Measurements from ENCODE around the gene FAM151A. TPM values are rescaled to one million over a fixed set of nuclear protein-coding genes. Genes with fewer than 3 reads are reported as not detected.

Gene FAM151A
- polyA plus RNA-seq, 1 donor from 2014 or later, result not detected

GRCh38 chr1:54597455-54598030 lies 25.8 kb downstream of the FAM151A start:
- Histone ChIP-seq H3K27me3 (ENCODE audit: insufficient read depth, low read depth, low read length) (no peaks in the 10 kb centered on the region), H4K20me1 (ENCODE audit: insufficient read depth) (no peaks in the 10 kb centered on the region), H3K79me2 (replicated peaks; ENCODE audit: insufficient read depth, low read length) (no peaks in the 10 kb centered on the region), H3K9me3 (ENCODE audit: low read length) (no peaks in the 10 kb centered on the region), H3F3A (ENCODE audit: insufficient read depth, low read length, poor library complexity, severe bottlenecking) (no peaks in the 10 kb centered on the region), H3K9me2 (ENCODE audit: insufficient read depth, low read length) (no peaks in the 10 kb centered on the region), H3K4me2 (ENCODE audit: low read length) (no peak overlapping the region), H3K36me3 (ENCODE audit: insufficient read depth, low read length) (no peaks in the 10 kb centered on the region), H3K9ac (ENCODE audit: low read length) (no peak overlapping the region), H3K27ac (ENCODE audit: low read length) (no peak overlapping the region), H2AFZ (ENCODE audit: low read depth, low read length) (no peak overlapping the region), H3K4me3 (ENCODE audit: low read length) (no peak overlapping the region)
- no peak for TF ChIP-seq TAF1 (IDR thresholded peaks at IDR 0.05; ENCODE audit: low read depth)
- TF ChIP-seq CTCF (IDR thresholded peaks at IDR 0.05; ENCODE audit: poor library complexity, severe bottlenecking), result no peak

- H3K36me3 ChIP-seq (ENCODE audit: insufficient read depth, low read length), result no peaks in the 10 kb centered on the region
Observed at GRCh38 chr1:54596756-54597155, 26.6 kb downstream of the FAM151A start.

GRCh38 chr1:54595956-54596498 lies 27.3 kb downstream of the FAM151A start:
- Histone ChIP-seq H3F3A (ENCODE audit: insufficient read depth, low read length, poor library complexity, severe bottlenecking) (no peaks in the 10 kb centered on the region), H3K27ac (ENCODE audit: low read length) (no peak overlapping the region), H2AFZ (ENCODE audit: low read depth, low read length) (no peak overlapping the region), H3K79me2 (replicated peaks; ENCODE audit: insufficient read depth, low read length) (no peaks in the 10 kb centered on the region), H3K36me3 (ENCODE audit: insufficient read depth, low read length) (no peaks in the 10 kb centered on the region), H3K4me2 (ENCODE audit: low read length) (no peak overlapping the region), H3K9me2 (ENCODE audit: insufficient read depth, low read length) (no peaks in the 10 kb centered on the region), H4K20me1 (ENCODE audit: insufficient read depth) (no peaks in the 10 kb centered on the region), H3K4me3 (ENCODE audit: low read length) (no peak overlapping the region), H3K27me3 (ENCODE audit: insufficient read depth, low read depth, low read length) (no peaks in the 10 kb centered on the region), H3K9me3 (ENCODE audit: low read length) (no peaks in the 10 kb centered on the region), H3K9ac (ENCODE audit: low read length) (no peak overlapping the region)
- no peak for TF ChIP-seq CTCF (IDR thresholded peaks at IDR 0.05; ENCODE audit: poor library complexity, severe bottlenecking)
- no peak for TF ChIP-seq POLR2AphosphoS5 (IDR thresholded peaks at IDR 0.05)
- no peak for TF ChIP-seq EP300 (conservative IDR thresholded peaks at IDR 0.05; ENCODE audit: poor library complexity, severe bottlenecking)
- TF ChIP-seq REST (IDR thresholded peaks at IDR 0.05; ENCODE audit: borderline replicate concordance), result no peak
- TF ChIP-seq SMC3 (conservative IDR thresholded peaks at IDR 0.05; ENCODE audit: poor library complexity), result no peak

More at GRCh38 chr1:54596756-54597155, 26.6 kb downstream of the FAM151A start:
- TF ChIP-seq REST (IDR thresholded peaks at IDR 0.05; ENCODE audit: borderline replicate concordance) (no peak), POLR2AphosphoS5 (IDR thresholded peaks at IDR 0.05) (no peak), TAF1 (IDR thresholded peaks at IDR 0.05; ENCODE audit: low read depth) (no peak)
- Histone ChIP-seq H4K20me1 (ENCODE audit: insufficient read depth) (no peaks in the 10 kb centered on the region), H3K4me2 (ENCODE audit: low read length) (no peak overlapping the region), H3K9me2 (ENCODE audit: insufficient read depth, low read length) (no peaks in the 10 kb centered on the region), H3K9ac (ENCODE audit: low read length) (no peak overlapping the region), H3F3A (ENCODE audit: insufficient read depth, low read length, poor library complexity, severe bottlenecking) (no peaks in the 10 kb centered on the region), H3K9me3 (ENCODE audit: low read length) (no peaks in the 10 kb centered on the region), H3K79me2 (replicated peaks; ENCODE audit: insufficient read depth, low read length) (no peaks in the 10 kb centered on the region), H2AFZ (ENCODE audit: low read depth, low read length) (no peak overlapping the region), H3K4me3 (ENCODE audit: low read length) (no peak overlapping the region), H3K27ac (ENCODE audit: low read length) (no peak overlapping the region), H3K27me3 (ENCODE audit: insufficient read depth, low read depth, low read length) (no peaks in the 10 kb centered on the region)
